GM12878 (cell line): ENCODE data around the gene FOXR1. TPM values are rescaled to one million over a fixed set of nuclear protein-coding genes. Genes with fewer than 3 reads are reported as not detected.

Experiments
- ATAC-seq: fragments of 200-7000 bp; cut with Tn5 transposase; 3 replicates; pipeline ENCODE4 v1.9.1; 2020; ENCODE audit warnings: mild to moderate bottlenecking, moderate library complexity
- BruUV-seq: library from RNA; stranded (reverse); fragments of 400-500 nt; replicated peaks from 2 replicates; lab custom pipeline; 2021; lab: Mats Ljungman, UMichigan
- CTCF ChIA-PET: fragments of 300-600 bp; sonication (Branson Sonifier 250); formaldehyde crosslinking; extraction: SDS; loops from one replicate; lab custom pipeline; 2021; ENCODE audit warnings: inconsistent platforms; lab: Yijun Ruan, JAX
- POLR2A ChIA-PET: fragments of 350-600 bp; formaldehyde crosslinking; extraction: SDS; loops from one replicate; lab custom pipeline; 2021; ENCODE audit warnings: inconsistent platforms; lab: Charles Lee
- RAD21 ChIA-PET: fragments of 300-600 bp; sonication (Branson Sonifier 250); formaldehyde crosslinking; loops from one replicate; lab custom pipeline; 2023; ENCODE audit warnings: antibody characterized with exemption; ENCODE audit not compliant: unreplicated experiment; lab: Charles Lee
- SMC1A ChIA-PET: fragments of 300-600 bp; sonication (Branson Sonifier 250); formaldehyde crosslinking; loops from one replicate; lab custom pipeline; 2023; ENCODE audit not compliant: unreplicated experiment, uncharacterized antibody; lab: Charles Lee
- DNase-seq: peaks from one replicate; pipeline ENCODE4 v3.0.0-alpha.2; 2011; ENCODE audit warnings: low read depth, low spot score
- FAIRE-seq: peaks from 3 replicates; lab custom pipeline; 2011; peaks lifted over from hg19 to GRCh38; lab: Jason Lieb, UNC
- H2AFZ ChIP-seq: 2 replicates; pipeline ENCODE4 v1.6.0; 2011; ENCODE audit warnings: low read depth, low read length, control low read depth; ENCODE audit not compliant: control insufficient read depth
- H3K27ac ChIP-seq: 2 replicates; pipeline ENCODE4 v1.5.1; 2011; ENCODE audit warnings: control low read depth; ENCODE audit not compliant: control insufficient read depth, insufficient read depth
- H3K27me3 ChIP-seq, 2 experiments: replicated peaks in 1 of 2; 2 replicates each; pipeline versions ENCODE4 v1.6.0 to v1.6.1; 2011; ENCODE audit warnings: low read length in 1 of 2; ENCODE audit not compliant: control insufficient read depth in 2 of 2, insufficient read depth in 2 of 2
- H3K36me3 ChIP-seq, 2 experiments: 2 replicates each; pipeline ENCODE4 v1.5.1; 2011; ENCODE audit warnings: low read length in 1 of 2; ENCODE audit not compliant: control insufficient read depth in 2 of 2, insufficient read depth in 2 of 2
- H3K4me1 ChIP-seq: 2 replicates; pipeline ENCODE4 v1.6.1; 2011; ENCODE audit warnings: mild to moderate bottlenecking, low read length, moderate library complexity, mixed read lengths; ENCODE audit not compliant: control insufficient read depth, insufficient read depth
- H3K4me2 ChIP-seq: 2 replicates; pipeline ENCODE4 v1.6.0; 2011; ENCODE audit warnings: control low read depth; ENCODE audit not compliant: control insufficient read depth, insufficient read depth
- H3K4me3 ChIP-seq: fragments of 200-600 bp; sonication (generic); 2 replicates; pipeline ENCODE4 v1.5.1; 2016
- H3K79me2 ChIP-seq: 2 replicates; pipeline ENCODE4 v1.6.0; 2011; ENCODE audit warnings: low read length; ENCODE audit not compliant: control insufficient read depth, insufficient read depth
- H3K9ac ChIP-seq: 2 replicates; pipeline ENCODE4 v1.8.0; 2011; ENCODE audit warnings: low read length, control low read depth, mixed read lengths; ENCODE audit not compliant: control insufficient read depth, insufficient read depth
- H3K9me3 ChIP-seq: replicated peaks from 3 replicates; pipeline ENCODE4 v1.5.1; 2011; ENCODE audit warnings: mild to moderate bottlenecking, low read length; ENCODE audit not compliant: control insufficient read depth, insufficient read depth
- H4K20me1 ChIP-seq: 2 replicates; pipeline ENCODE4 v1.6.0; 2011; ENCODE audit not compliant: control insufficient read depth, insufficient read depth
- CUX1 ChIP-seq: IDR thresholded peaks from 2 replicates; pipeline ENCODE4 v1.6.1; 2012; ENCODE audit warnings: improper control_type of control experiment, low read depth, low read length; ENCODE audit not compliant: insufficient replicate concordance
- RBBP5 ChIP-seq: fragments of 200-600 bp; sonication (generic); conservative IDR thresholded peaks from 2 replicates; pipeline ENCODE4 v1.6.1; 2016
- TCF12 ChIP-seq: IDR thresholded peaks from 2 replicates; pipeline ENCODE4 v1.6.1; 2011; ENCODE audit warnings: low read depth, mild to moderate bottlenecking, low read length
- ZBTB11 ChIP-seq: fragments of 450-650 bp; formaldehyde crosslinking; IDR thresholded peaks from 2 replicates; pipeline ENCODE4 v1.5.0; 2022; ENCODE audit warnings: mild to moderate bottlenecking, missing genetic modification characterization
- WGBS: methylation state at CpG from one replicate; pipeline ENCODE4 v1.1.6; 2016; ENCODE audit warnings: low lambda C conversion rate; ENCODE audit not compliant: insufficient replicate concordance, insufficient coverage; ENCODE audit errors: missing lambda C conversion rate; 5-methylcytosine and 5-hydroxymethylcytosine counted together
- in situ Hi-C: fragments of 300-500 bp; cut with MboI; formaldehyde crosslinking; loops from 9 replicates; pipeline ENCODE4 v1.14.3; 2018; ENCODE audit warnings: mixed read lengths
- intact Hi-C: fragments of 100-400 bp; cut with micrococcal nuclease; formaldehyde crosslinking; loops from one replicate; pipeline ENCODE4 v1.14.2; 2022; ENCODE audit not compliant: unreplicated experiment
- polyA plus RNA-seq, 11 experiments: library from polyadenylated mRNA; depleted of rRNA in 4 of 11; unstranded in 6 of 11; stranded (reverse) in 5 of 11; fragments of >200 nt; fragmentation: Nextera tagmentation in 4 of 11; fragmentation: Illumina TruSeq in 1 of 11; extraction: Ambion mirVana in 4 of 11; extraction: Trizol in 1 of 11; gene quantifications; 1 replicate in 1 of 11; 2 replicates in 10 of 11; pipeline versions ENCODE4 v1.2.1 to v1.2.3, GENCODE V29; 2011 to 2016; ENCODE audit warnings: inconsistent platforms in 2 of 11, missing spikeins in 2 of 11, low read depth in 1 of 11
- total RNA-seq, 4 experiments: library from RNA; depleted of rRNA in 3 of 4; stranded (reverse); fragments of >200 nt in 3 of 4; fragmentation: Illumina TruSeq in 1 of 4; extraction: Trizol in 1 of 4; gene quantifications; 2 replicates each; pipeline versions ENCODE4 v1.2.1 to v1.2.3, GENCODE V29; 2013 to 2021

Gene FOXR1
- total and polyA plus RNA-seq, 10 of the 15 experiments (the other 5 are each of a cell fraction or from before 2014, with no cell fraction given): not detected

- DNase-seq (no peak), FAIRE-seq (peak; percentile 61), ATAC-seq (no peak)
- H3K27me3 ChIP-seq: no peaks in the 10 kb centered on the region
- intact Hi-C loops: no loop called here
- no peaks in the 10 kb centered on the region for H3K36me3 ChIP-seq
- peak overlapping the region; percentile 72 for H3K9ac ChIP-seq
- ChIA-PET RAD21 (interaction anchor here (0.6 to 8.8 kb wide), 7 partner anchors 12 to 137 kb away, joined by 3 to 169 read pairs (median 4); partner anchors contain the start of gene DDX6), SMC1A (interaction anchor here (0.6 to 12.9 kb wide), 8 partner anchors 9 to 132 kb away, joined by 3 to 185 read pairs (median 4); partner anchors contain the start of gene CXCR5), CTCF (interaction anchor here (0.6 to 11.6 kb wide), 10 partner anchors 9 to 234 kb away, joined by 3 to 330 read pairs (median 4); no protein-coding TSS in a partner anchor), POLR2A (interaction anchor here (0.8 to 6.3 kb wide), 5 partner anchors 11 to 155 kb away, joined by 3 to 105 read pairs (median 3); no protein-coding TSS in a partner anchor)
- no peaks in the 10 kb centered on the region for H3K9me3 ChIP-seq
- WGBS: 28% methylated on average over 7 of the region's 7 CpGs
- H3K4me2 ChIP-seq: peak overlapping the region; percentile 97
- in situ Hi-C loops: no loop called here
- H4K20me1 ChIP-seq: no peaks in the 10 kb centered on the region
- peak overlapping the region; percentile 73 for H2AFZ ChIP-seq
- TF ChIP-seq ZBTB11 (CRISPR knock-in tag): no peak
- no peak for TF ChIP-seq RBBP5
- TF ChIP-seq CUX1: no peak
- TF ChIP-seq TCF12: no peak
- H3K4me3 ChIP-seq: peak overlapping the region; percentile 93
- peaks cover 25% of the 10 kb centered on the region for H3K4me1 ChIP-seq
- peak overlapping the region; percentile 72 for H3K27ac ChIP-seq
- BruUV-seq: no TSS peak
- H3K79me2 ChIP-seq: peaks cover 39% of the 10 kb centered on the region
Observed at GRCh38 chr11:118923721-118924587, 47.6 kb upstream of the FOXR1 start.
